B cell (primary cell): ENCODE results near the gene PCGF2. TPM values are rescaled to one million over a fixed set of nuclear protein-coding genes. Genes with fewer than 3 reads are reported as not detected.

Experiments used
- ATAC-seq: fragments of 200-7000 bp; cut with Tn5 transposase; one replicate; pipeline ENCODE4 v1.10.0; 2021; ENCODE audit warnings: low read depth, mild to moderate bottlenecking, moderate number of reproducible peaks, moderate library complexity
- CTCF ChIA-PET: fragments of 350-600 bp; sonication (Branson Sonifier 250); formaldehyde crosslinking; loops from one replicate; lab custom pipeline; 2021; ENCODE audit warnings: antibody characterized with exemption, inconsistent platforms; lab: Charles Lee
- POLR2A ChIA-PET: fragments of 350-600 bp; sonication (Branson Sonifier 250); formaldehyde crosslinking; loops from one replicate; lab custom pipeline; 2021; ENCODE audit warnings: antibody characterized with exemption; lab: Charles Lee
- DNase-seq: peaks from one replicate; pipeline ENCODE4 v3.0.0; 2013
- H2AFZ ChIP-seq: 2 replicates; pipeline ENCODE4 v1.6.1; 2012; ENCODE audit warnings: mild to moderate bottlenecking, low read depth, low read length; ENCODE audit not compliant: insufficient read depth, poor library complexity, severe bottlenecking
- H3K27ac ChIP-seq, 2 donors: 1 replicate in 1 of 2; 2 replicates in 1 of 2; pipeline ENCODE4 v1.5.1; 2012 to 2013; ENCODE audit warnings: low read length in 2 of 2, mild to moderate bottlenecking in 2 of 2, moderate library complexity in 1 of 2
- H3K27me3 ChIP-seq, 4 experiments: fragments of 200-600 bp in 1 of 4; sonication (generic) in 1 of 4; replicated peaks in 1 of 4; 1 replicate in 2 of 4; 2 replicates in 2 of 4; pipeline versions ENCODE4 v1.6.1 to v1.7.0; 2013 to 2016; ENCODE audit warnings: low read length in 3 of 4, mild to moderate bottlenecking in 2 of 4, mixed read lengths in 1 of 4, moderate library complexity in 1 of 4; ENCODE audit not compliant: insufficient read depth in 4 of 4, control insufficient read depth in 3 of 4; ENCODE audit errors: control extremely low read depth in 1 of 4
- H3K36me3 ChIP-seq, 2 experiments: replicated peaks in 1 of 2; 1 replicate in 1 of 2; 2 replicates in 1 of 2; pipeline versions ENCODE4 v1.6.1 to v1.7.1; 2013; ENCODE audit warnings: low read length in 1 of 2; ENCODE audit not compliant: insufficient read depth in 2 of 2, control insufficient read depth in 1 of 2; ENCODE audit errors: control extremely low read depth in 1 of 2, extremely low read depth in 1 of 2
- H3K4me1 ChIP-seq, 2 donors: fragments of 200-600 bp in 1 of 2; sonication (generic) in 1 of 2; 1 replicate in 1 of 2; 2 replicates in 1 of 2; pipeline versions ENCODE4 v1.5.1 to v1.6.1; 2013 to 2017; ENCODE audit warnings: low read length in 2 of 2; ENCODE audit not compliant: control insufficient read depth in 2 of 2, insufficient read depth in 2 of 2
- H3K4me2 ChIP-seq: replicated peaks from 2 replicates; pipeline ENCODE3; 2012; ENCODE audit warnings: mild to moderate bottlenecking, low read depth, low read length; ENCODE audit not compliant: poor library complexity, severe bottlenecking
- H3K4me3 ChIP-seq, 5 experiments: fragments of 200-600 bp in 1 of 5; sonication (generic) in 1 of 5; 1 replicate in 3 of 5; 2 replicates in 2 of 5; pipeline versions ENCODE4 v1.5.1 to v1.7.0; 2011 to 2016; ENCODE audit warnings: low read length in 4 of 5, mild to moderate bottlenecking in 4 of 5, low read depth in 2 of 5, control low read depth in 1 of 5, moderate library complexity in 1 of 5; ENCODE audit not compliant: insufficient read depth in 1 of 5; ENCODE audit errors: control extremely low read depth in 1 of 5, extremely low read depth in 1 of 5
- H3K79me2 ChIP-seq: fragments of 200-600 bp; sonication (generic); one replicate; pipeline ENCODE4 v1.6.0; 2016; ENCODE audit warnings: low read length; ENCODE audit not compliant: control insufficient read depth, insufficient read depth
- H3K9ac ChIP-seq: fragments of 200-600 bp; sonication (generic); 2 replicates; pipeline ENCODE4 v1.6.1; 2017; ENCODE audit warnings: mild to moderate bottlenecking, low read length, moderate library complexity
- H3K9me3 ChIP-seq, 3 donors: one replicate each; pipeline versions ENCODE4 v1.6.1 to v1.7.1; 2013; ENCODE audit warnings: low read length in 2 of 3; ENCODE audit not compliant: control insufficient read depth in 2 of 3, insufficient read depth in 1 of 3; ENCODE audit errors: control extremely low read depth in 1 of 3
- H4K20me1 ChIP-seq: 2 replicates; pipeline ENCODE4 v1.6.0; 2012; ENCODE audit warnings: mild to moderate bottlenecking, low read length; ENCODE audit not compliant: insufficient read depth, control insufficient read depth, poor library complexity, severe bottlenecking
- H3K27ac Mint-ChIP-seq: one replicate; pipeline ENCODE4 v1.8.0; 2021; ENCODE audit warnings: mixed read lengths
- H3K27me3 Mint-ChIP-seq: one replicate; pipeline ENCODE4 v1.8.0; 2021; ENCODE audit warnings: mixed read lengths
- H3K4me1 Mint-ChIP-seq: one replicate; pipeline ENCODE4 v1.8.0; 2021; ENCODE audit warnings: mixed read lengths
- H3K4me3 Mint-ChIP-seq: one replicate; pipeline ENCODE4 v1.8.0; 2021; ENCODE audit warnings: mixed read lengths
- H3K9me3 Mint-ChIP-seq: one replicate; pipeline ENCODE4 v1.8.0; 2022; ENCODE audit warnings: mixed read lengths; ENCODE audit not compliant: insufficient read depth
- EZH2 ChIP-seq: IDR thresholded peaks from 2 replicates; pipeline ENCODE4 v1.6.1; 2012; ENCODE audit warnings: borderline replicate concordance, low read depth, mild to moderate bottlenecking, moderate library complexity, low read length; ENCODE audit not compliant: insufficient read depth, poor library complexity, severe bottlenecking
- WGBS: methylation state at CpG from one replicate; pipeline ENCODE4 v1.1.5; 2013; ENCODE audit warnings: missing lambda C conversion rate; ENCODE audit not compliant: insufficient coverage; 5-methylcytosine and 5-hydroxymethylcytosine counted together
- intact Hi-C: fragments of 100-400 bp; cut with micrococcal nuclease; formaldehyde crosslinking; loops from one replicate; pipeline ENCODE4 v1.10.0; 2022
- polyA plus RNA-seq: library from polyadenylated mRNA; depleted of rRNA; stranded (reverse); fragments of >200 nt; gene quantifications from 2 replicates; pipeline ENCODE4 v1.2.3, GENCODE V29; 2012
- total RNA-seq, 2 donors: library from RNA; stranded (reverse); fragments of 120-200 nt in 1 of 2; gene quantifications; 1 replicate in 1 of 2; 2 replicates in 1 of 2; pipeline versions ENCODE4 v1.2.3 to v1.2.4, GENCODE V29; 2013 to 2022
- TF ChIP-seq, protein P1 (sequence below): fragments of 200-600 bp; IDR thresholded peaks from one replicate; pipeline ENCODE4 v1.8.0; 2022; ENCODE audit warnings: antibody characterized with exemption, mild to moderate bottlenecking

The PCGF2 gene
- total and polyA plus RNA-seq, 2 donors (not counting 1 experiment from before 2014, with no cell fraction given), result 0.04 TPM; not detected in 1

DNA sequence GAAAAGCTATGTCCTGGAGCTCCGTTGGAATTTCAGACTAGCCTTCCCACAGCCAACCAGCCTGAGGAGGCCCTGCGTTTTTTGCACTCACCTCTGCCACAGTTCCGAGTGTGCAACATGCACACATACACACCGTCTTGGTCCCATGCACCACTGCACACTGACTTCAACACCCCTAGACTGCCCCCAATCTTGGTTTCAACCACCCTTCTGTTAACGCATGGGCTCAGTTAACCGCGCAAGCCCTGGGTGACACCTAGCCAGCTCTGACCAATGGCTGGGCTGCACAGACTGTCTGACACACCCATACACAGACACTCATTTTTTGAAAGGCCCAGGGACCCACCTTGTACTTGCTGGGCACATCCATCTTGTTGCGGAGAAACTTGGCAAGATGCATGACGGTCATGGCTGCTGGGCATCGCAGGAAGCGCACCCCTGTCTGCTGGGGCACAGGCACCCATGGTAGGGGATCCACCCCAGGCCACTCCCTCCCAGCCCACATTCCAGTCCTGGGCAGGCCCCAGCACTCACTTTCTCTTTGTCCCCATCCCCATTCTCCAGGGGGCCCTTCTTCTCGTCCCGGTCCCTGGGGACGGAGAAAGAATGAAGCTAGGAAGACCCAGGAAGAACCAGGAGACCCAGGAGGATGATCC lies 10.0 kb downstream of the PCGF2 start:
- H3K4me1 ChIP-seq, result peaks cover 0 to 9% of the 10 kb centered on the region in 2 donors
- Mint-ChIP-seq H3K4me3 (no peak overlapping the region), H3K4me1 (peaks cover 15% of the 10 kb centered on the region), H3K9me3 (no peaks in the 10 kb centered on the region), H3K27ac (no peak overlapping the region), H3K27me3 (peaks cover 6% of the 10 kb centered on the region)
- H3K9me3 ChIP-seq, result no peaks in the 10 kb centered on the region
- H3K36me3 ChIP-seq, result no peaks in the 10 kb centered on the region
- no peak overlapping the region for H3K9ac ChIP-seq
- no peak overlapping the region for H3K4me2 ChIP-seq
- ChIA-PET CTCF (interaction anchor here (0.5 to 4.5 kb wide), 5 partner anchors 22 to 257 kb away, joined by 3 to 172 read pairs (median 3); partner anchors contain the start of gene EPOP), POLR2A (interaction anchor here (0.6 to 0.7 kb wide), 2 partner anchors 30 to 1329 kb away, joined by 3 to 7 read pairs; no protein-coding TSS in a partner anchor)
- ATAC-seq (no peak), DNase-seq (no peak)
- H3K4me3 ChIP-seq, result no peak overlapping the region
- H3K79me2 ChIP-seq, result no peaks in the 10 kb centered on the region
- TF ChIP-seq, protein P1, sequence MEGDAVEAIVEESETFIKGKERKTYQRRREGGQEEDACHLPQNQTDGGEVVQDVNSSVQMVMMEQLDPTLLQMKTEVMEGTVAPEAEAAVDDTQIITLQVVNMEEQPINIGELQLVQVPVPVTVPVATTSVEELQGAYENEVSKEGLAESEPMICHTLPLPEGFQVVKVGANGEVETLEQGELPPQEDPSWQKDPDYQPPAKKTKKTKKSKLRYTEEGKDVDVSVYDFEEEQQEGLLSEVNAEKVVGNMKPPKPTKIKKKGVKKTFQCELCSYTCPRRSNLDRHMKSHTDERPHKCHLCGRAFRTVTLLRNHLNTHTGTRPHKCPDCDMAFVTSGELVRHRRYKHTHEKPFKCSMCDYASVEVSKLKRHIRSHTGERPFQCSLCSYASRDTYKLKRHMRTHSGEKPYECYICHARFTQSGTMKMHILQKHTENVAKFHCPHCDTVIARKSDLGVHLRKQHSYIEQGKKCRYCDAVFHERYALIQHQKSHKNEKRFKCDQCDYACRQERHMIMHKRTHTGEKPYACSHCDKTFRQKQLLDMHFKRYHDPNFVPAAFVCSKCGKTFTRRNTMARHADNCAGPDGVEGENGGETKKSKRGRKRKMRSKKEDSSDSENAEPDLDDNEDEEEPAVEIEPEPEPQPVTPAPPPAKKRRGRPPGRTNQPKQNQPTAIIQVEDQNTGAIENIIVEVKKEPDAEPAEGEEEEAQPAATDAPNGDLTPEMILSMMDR, result no peak
- TF ChIP-seq EZH2, result no peak
- no peak overlapping the region for H3K27ac ChIP-seq
- intact Hi-C loops, result no loop called here
- peaks cover 0 to 8% (median 0%) of the 10 kb centered on the region in 4 experiments for H3K27me3 ChIP-seq
- peaks cover 7% of the 10 kb centered on the region for H4K20me1 ChIP-seq
- H2AFZ ChIP-seq, result no peak overlapping the region
- 70% methylated on average over 11 of the region's 14 CpGs for WGBS
